Neural progenitor cell (in vitro differentiated cells): ENCODE data around the gene VPS4B.

ENCODE experiments used
- EZH2phosphoT487 ChIP-seq: fragments of 200-600 bp; sonication (generic); IDR thresholded peaks from 2 replicates; pipeline ENCODE4 v1.6.1; 2017; ENCODE audit warnings: antibody characterized with exemption
- TF ChIP-seq, protein P1 (sequence below): fragments of 200-600 bp; sonication (generic); IDR thresholded peaks from 2 replicates; pipeline ENCODE4 v1.5.1; 2017; ENCODE audit warnings: antibody characterized with exemption, mild to moderate bottlenecking

DNA sequence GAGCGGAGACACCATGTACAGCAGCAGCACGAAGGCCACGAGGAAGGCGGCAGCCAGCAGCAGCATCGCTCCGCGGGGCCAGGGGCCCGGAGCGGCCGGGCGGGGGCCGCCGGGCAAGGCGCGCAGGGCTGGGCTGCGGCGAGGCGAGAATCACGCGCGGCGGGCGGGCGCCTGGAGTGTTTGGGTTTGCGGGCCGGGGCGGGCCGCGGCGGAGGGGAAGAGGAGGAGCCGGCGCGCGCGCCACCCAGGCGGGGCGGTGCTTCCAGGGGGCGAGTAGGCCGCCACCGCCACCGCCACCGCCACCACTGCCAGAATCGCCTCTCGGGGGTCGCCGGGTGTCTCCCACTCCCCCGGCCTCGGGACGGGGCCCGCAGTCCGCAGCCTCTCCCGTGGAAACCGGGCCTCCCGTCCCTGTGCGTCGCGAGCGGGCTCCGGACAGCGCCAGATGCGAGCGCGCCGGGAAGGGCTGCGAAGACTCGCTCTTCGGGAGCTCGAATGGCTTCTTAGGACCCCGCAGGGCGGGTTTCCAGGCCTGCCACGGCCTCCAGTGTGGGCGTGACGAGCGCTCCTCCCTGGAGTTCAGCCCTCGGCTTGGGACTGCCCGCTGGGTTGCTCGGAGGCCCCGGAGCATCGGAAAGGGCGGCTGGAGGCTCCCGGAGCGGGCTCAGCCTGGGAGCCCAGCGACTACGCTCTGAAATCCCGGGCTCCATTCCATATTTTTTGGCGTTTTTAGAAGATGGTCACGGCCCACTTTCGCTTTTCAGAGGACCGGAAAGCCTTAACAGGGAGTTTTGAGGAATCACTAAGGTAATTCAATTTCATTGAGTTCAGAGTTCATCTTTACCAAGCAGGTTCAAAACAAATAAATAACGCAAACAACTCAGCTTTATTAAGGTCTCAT is 55.0 kb downstream of the VPS4B start, which contains the start of gene KDSR:
- TF ChIP-seq, protein P1, sequence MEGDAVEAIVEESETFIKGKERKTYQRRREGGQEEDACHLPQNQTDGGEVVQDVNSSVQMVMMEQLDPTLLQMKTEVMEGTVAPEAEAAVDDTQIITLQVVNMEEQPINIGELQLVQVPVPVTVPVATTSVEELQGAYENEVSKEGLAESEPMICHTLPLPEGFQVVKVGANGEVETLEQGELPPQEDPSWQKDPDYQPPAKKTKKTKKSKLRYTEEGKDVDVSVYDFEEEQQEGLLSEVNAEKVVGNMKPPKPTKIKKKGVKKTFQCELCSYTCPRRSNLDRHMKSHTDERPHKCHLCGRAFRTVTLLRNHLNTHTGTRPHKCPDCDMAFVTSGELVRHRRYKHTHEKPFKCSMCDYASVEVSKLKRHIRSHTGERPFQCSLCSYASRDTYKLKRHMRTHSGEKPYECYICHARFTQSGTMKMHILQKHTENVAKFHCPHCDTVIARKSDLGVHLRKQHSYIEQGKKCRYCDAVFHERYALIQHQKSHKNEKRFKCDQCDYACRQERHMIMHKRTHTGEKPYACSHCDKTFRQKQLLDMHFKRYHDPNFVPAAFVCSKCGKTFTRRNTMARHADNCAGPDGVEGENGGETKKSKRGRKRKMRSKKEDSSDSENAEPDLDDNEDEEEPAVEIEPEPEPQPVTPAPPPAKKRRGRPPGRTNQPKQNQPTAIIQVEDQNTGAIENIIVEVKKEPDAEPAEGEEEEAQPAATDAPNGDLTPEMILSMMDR: no peak
- TF ChIP-seq EZH2phosphoT487: no peak
